HCT116 (cell line): Measurements from ENCODE around the gene PLEKHM3. TPM values are rescaled to one million over a fixed set of nuclear protein-coding genes. Genes with fewer than 3 reads are reported as not detected.

Experiments
- ATAC-seq: fragments of 200-7000 bp; cut with Tn5 transposase; 2 replicates; pipeline ENCODE4 v1.9.1; 2020; ENCODE audit warnings: mild to moderate bottlenecking, moderate library complexity
- BruUV-seq: library from RNA; stranded (reverse); fragments of 400-500 nt; replicated peaks from 2 replicates; lab custom pipeline; 2021; lab: Mats Ljungman, UMichigan
- CTCF ChIA-PET: fragments of 300-600 bp; sonication (Branson Sonifier 250); formaldehyde crosslinking; loops from one replicate; lab custom pipeline; 2021; ENCODE audit warnings: antibody characterized with exemption; lab: Charles Lee
- POLR2A ChIA-PET: fragments of 300-600, 350-600 bp; sonication (Branson Sonifier 250); formaldehyde crosslinking; loops from one replicate; lab custom pipeline; 2021; ENCODE audit warnings: antibody characterized with exemption; lab: Charles Lee
- RAD21 ChIA-PET, 2 experiments: fragments of 300-600 bp; sonication (Branson Sonifier 250); formaldehyde crosslinking; loops; one replicate each; lab custom pipeline; 2023; ENCODE audit warnings: low total read pairs in 2 of 2; ENCODE audit not compliant: uncharacterized antibody in 2 of 2, unreplicated experiment in 2 of 2, low non-redundant PET in 1 of 2; lab: Charles Lee
- DNase-seq: peaks from one replicate; pipeline ENCODE4 v3.0.0-alpha.2; 2010; ENCODE audit warnings: low read depth, low spot score
- H2AFZ ChIP-seq: fragments of 200-600 bp; shearing (Covaris generic), sonication (generic); 2 replicates; pipeline ENCODE4 v1.6.1; 2017; ENCODE audit warnings: low read depth, mixed run types, mixed read lengths, antibody characterized with exemption, low read length; ENCODE audit not compliant: poor library complexity, severe bottlenecking
- H3K27ac ChIP-seq: 2 replicates; pipeline ENCODE4 v1.5.1; 2012; ENCODE audit warnings: low read depth, low read length
- H3K27me3 ChIP-seq: fragments of 200-600 bp; sonication (generic); 2 replicates; pipeline ENCODE4 v1.6.1; 2016; ENCODE audit warnings: mixed run types, low read length, mixed read lengths; ENCODE audit not compliant: insufficient read depth
- H3K36me3 ChIP-seq, 2 experiments: fragments of 200-500 bp in 1 of 2; fragments of 200-600 bp in 1 of 2; sonication (Bioruptor generic) in 1 of 2; sonication (generic) in 1 of 2; 2 replicates each; pipeline versions ENCODE4 v1.5.1 to v1.6.1; 2014 to 2016; ENCODE audit warnings: low read length in 2 of 2, inconsistent platforms in 1 of 2, mixed read lengths in 1 of 2, mixed run types in 1 of 2; ENCODE audit not compliant: insufficient read depth in 2 of 2, control insufficient read depth in 1 of 2
- H3K4me1 ChIP-seq, 2 experiments: fragments of 200-600 bp in 1 of 2; sonication (generic) in 1 of 2; 2 replicates each; pipeline versions ENCODE4 v1.5.1 to v1.6.1; 2012 to 2017; ENCODE audit warnings: low read length in 2 of 2, inconsistent platforms in 1 of 2, mild to moderate bottlenecking in 1 of 2, mixed read lengths in 1 of 2, mixed run types in 1 of 2, moderate library complexity in 1 of 2; ENCODE audit not compliant: insufficient read depth in 2 of 2, control insufficient read depth in 1 of 2
- H3K4me2 ChIP-seq: fragments of 200-600 bp; sonication (generic); 2 replicates; pipeline ENCODE4 v1.6.1; 2017; ENCODE audit warnings: mixed run types, low read length, mixed read lengths
- H3K4me3 ChIP-seq, 2 experiments: fragments of 200-600 bp in 1 of 2; sonication (generic) in 1 of 2; replicated peaks in 1 of 2; 2 replicates each; pipeline ENCODE4 v1.5.1; 2011 to 2016; ENCODE audit warnings: low read length in 2 of 2, control low read depth in 1 of 2, low read depth in 1 of 2, mild to moderate bottlenecking in 1 of 2, mixed read lengths in 1 of 2, mixed run types in 1 of 2
- H3K79me2 ChIP-seq: fragments of 200-600 bp; sonication (generic); 2 replicates; pipeline ENCODE4 v1.6.1; 2017; ENCODE audit warnings: mild to moderate bottlenecking, mixed run types, low read length, moderate library complexity, mixed read lengths; ENCODE audit not compliant: insufficient read depth
- H3K9ac ChIP-seq: fragments of 200-600 bp; sonication (generic); 2 replicates; pipeline ENCODE4 v1.6.1; 2016; ENCODE audit warnings: low read length, mixed read lengths
- H3K9me2 ChIP-seq: fragments of 200-600 bp; sonication (generic), shearing (Covaris generic); 2 replicates; pipeline ENCODE4 v1.6.1; 2017; ENCODE audit warnings: mixed run types, mild to moderate bottlenecking, moderate library complexity; ENCODE audit not compliant: insufficient read depth
- H3K9me3 ChIP-seq, 2 experiments: fragments of 200-500 bp in 1 of 2; fragments of 200-600 bp in 1 of 2; sonication (Bioruptor generic) in 1 of 2; sonication (generic) in 1 of 2; 2 replicates each; pipeline ENCODE4 v1.6.1; 2014 to 2017; ENCODE audit warnings: low read length in 2 of 2, mixed read lengths in 2 of 2, inconsistent platforms in 1 of 2, low read depth in 1 of 2, mild to moderate bottlenecking in 1 of 2, mixed run types in 1 of 2, moderate library complexity in 1 of 2; ENCODE audit not compliant: control insufficient read depth in 1 of 2, insufficient read depth in 1 of 2
- H4K20me1 ChIP-seq: fragments of 200-600 bp; sonication (generic), shearing (Covaris generic); 2 replicates; pipeline ENCODE4 v1.6.1; 2017; ENCODE audit warnings: mixed run types, mild to moderate bottlenecking, moderate library complexity; ENCODE audit not compliant: insufficient read depth
- CBX3 ChIP-seq: IDR thresholded peaks from 2 replicates; pipeline ENCODE4 v1.6.1; 2012; ENCODE audit warnings: low read depth
- EGR1 ChIP-seq: IDR thresholded peaks from 2 replicates; pipeline ENCODE4 v1.6.1; 2012; ENCODE audit warnings: low read depth
- ELF1 ChIP-seq: IDR thresholded peaks from 2 replicates; pipeline ENCODE4 v1.6.1; 2012; ENCODE audit warnings: low read depth, borderline replicate concordance
- POLR2A ChIP-seq: IDR thresholded peaks from 2 replicates; pipeline ENCODE4 v1.7.0; 2011; ENCODE audit warnings: borderline replicate concordance; ENCODE audit not compliant: insufficient read depth, insufficient read length; ENCODE audit errors: extremely low read depth
- POLR2AphosphoS5 ChIP-seq: IDR thresholded peaks from 2 replicates; pipeline ENCODE4 v1.6.1; 2011; ENCODE audit warnings: mild to moderate bottlenecking, low read depth, low read length, moderate library complexity
- SRF ChIP-seq: IDR thresholded peaks from 2 replicates; pipeline ENCODE4 v1.6.1; 2012; ENCODE audit warnings: low read depth
- TCF7L2 ChIP-seq: IDR thresholded peaks from 2 replicates; pipeline ENCODE4 v1.7.0; 2011; ENCODE audit warnings: borderline replicate concordance, inconsistent platforms; ENCODE audit not compliant: insufficient read depth, insufficient read length; ENCODE audit errors: extremely low read depth
- intact Hi-C: fragments of 100-400 bp; cut with micrococcal nuclease; formaldehyde crosslinking; loops from 2 replicates; pipeline ENCODE4 v1.10.0; 2022
- total RNA-seq: library from RNA; stranded (reverse); gene quantifications from one replicate; pipeline ENCODE4 v1.2.1, GENCODE V29; 2021; ENCODE audit not compliant: unreplicated experiment
- TF ChIP-seq, protein P1 (sequence below): IDR thresholded peaks from 2 replicates; pipeline ENCODE4 v1.6.1; 2012
- TF ChIP-seq, protein P2 (sequence below), 3 experiments: fragments of 200-600 bp in 1 of 3; sonication (generic) in 1 of 3; IDR thresholded peaks in 2 of 3; conservative IDR thresholded peaks in 1 of 3; 2 replicates each; pipeline ENCODE4 v1.5.1; 2012 to 2017; ENCODE audit warnings: low read depth in 2 of 3, low read length in 2 of 3, antibody characterized with exemption in 1 of 3, borderline replicate concordance in 1 of 3, control low read depth in 1 of 3, mild to moderate bottlenecking in 1 of 3, mixed read lengths in 1 of 3, mixed run types in 1 of 3, moderate library complexity in 1 of 3; ENCODE audit not compliant: insufficient read depth in 1 of 3

Gene PLEKHM3
- total RNA-seq, 1 experiment from 2014 or later = 6.3 TPM

DNA sequence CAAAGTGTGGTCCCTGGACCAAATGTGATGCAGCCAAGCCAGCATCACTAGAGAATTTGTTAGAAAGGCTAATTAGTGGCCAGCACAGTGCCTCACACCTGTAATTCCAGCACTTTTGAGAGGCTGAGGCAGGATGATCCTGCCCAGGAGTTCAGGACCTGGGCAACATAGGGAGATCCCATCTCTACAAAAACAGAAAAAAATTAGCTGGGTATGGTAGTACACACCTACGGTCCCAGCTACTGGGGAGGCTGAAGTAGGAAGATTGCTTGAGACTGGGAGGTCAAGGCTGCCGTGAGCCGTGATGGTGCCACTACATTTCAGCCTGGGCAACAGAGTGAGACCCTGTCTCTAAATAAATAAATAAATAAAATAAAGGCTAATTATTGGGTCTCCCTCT lies 185.8 kb downstream of the PLEKHM3 start (continued):
- no peak for TF ChIP-seq EGR1
- no peak for TF ChIP-seq SRF
- TF ChIP-seq, protein P1, sequence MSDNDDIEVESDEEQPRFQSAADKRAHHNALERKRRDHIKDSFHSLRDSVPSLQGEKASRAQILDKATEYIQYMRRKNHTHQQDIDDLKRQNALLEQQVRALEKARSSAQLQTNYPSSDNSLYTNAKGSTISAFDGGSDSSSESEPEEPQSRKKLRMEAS = no peak
- no peak for TF ChIP-seq POLR2A

DNA sequence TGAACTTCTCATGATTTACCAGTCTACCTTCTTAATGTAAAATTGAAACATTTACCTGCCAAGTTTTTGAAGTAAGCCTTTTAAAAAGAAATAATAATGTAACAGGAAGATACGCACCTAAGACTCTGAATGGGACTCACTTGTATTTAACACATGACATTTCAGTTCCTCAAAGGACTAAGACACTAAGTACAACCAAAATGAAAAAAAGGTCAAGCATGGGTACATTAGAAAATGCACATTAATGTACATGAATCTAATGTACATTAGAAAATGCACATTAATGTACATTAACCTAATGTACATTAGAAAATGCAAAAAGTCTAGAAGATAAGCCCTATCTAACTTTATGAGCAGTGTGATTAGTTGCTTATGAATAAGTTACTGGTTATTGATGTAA lies 186.3 kb downstream of the PLEKHM3 start:
- DNase-seq = no peak
- CTCF ChIA-PET = no interaction called here
- TF ChIP-seq TCF7L2 (no peak), ELF1 (no peak), POLR2AphosphoS5 (no peak), CBX3 (no peak)
- TF ChIP-seq, protein P2, sequence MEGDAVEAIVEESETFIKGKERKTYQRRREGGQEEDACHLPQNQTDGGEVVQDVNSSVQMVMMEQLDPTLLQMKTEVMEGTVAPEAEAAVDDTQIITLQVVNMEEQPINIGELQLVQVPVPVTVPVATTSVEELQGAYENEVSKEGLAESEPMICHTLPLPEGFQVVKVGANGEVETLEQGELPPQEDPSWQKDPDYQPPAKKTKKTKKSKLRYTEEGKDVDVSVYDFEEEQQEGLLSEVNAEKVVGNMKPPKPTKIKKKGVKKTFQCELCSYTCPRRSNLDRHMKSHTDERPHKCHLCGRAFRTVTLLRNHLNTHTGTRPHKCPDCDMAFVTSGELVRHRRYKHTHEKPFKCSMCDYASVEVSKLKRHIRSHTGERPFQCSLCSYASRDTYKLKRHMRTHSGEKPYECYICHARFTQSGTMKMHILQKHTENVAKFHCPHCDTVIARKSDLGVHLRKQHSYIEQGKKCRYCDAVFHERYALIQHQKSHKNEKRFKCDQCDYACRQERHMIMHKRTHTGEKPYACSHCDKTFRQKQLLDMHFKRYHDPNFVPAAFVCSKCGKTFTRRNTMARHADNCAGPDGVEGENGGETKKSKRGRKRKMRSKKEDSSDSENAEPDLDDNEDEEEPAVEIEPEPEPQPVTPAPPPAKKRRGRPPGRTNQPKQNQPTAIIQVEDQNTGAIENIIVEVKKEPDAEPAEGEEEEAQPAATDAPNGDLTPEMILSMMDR (IDR thresholded peaks at IDR 0.05 in 2 of 3, conservative IDR thresholded peaks at IDR 0.05 in 1 of 3; ENCODE audit: borderline replicate concordance in 1 of 3, insufficient read depth in 1 of 3, low read depth in 2 of 3, low read length in 2 of 3) = no peak
- TF ChIP-seq, all 23 proteins: peak for 0
- Histone ChIP-seq H3K9ac (no peak overlapping the region), H3K9me2 (no peaks in the 10 kb centered on the region), H3K79me2 (no peaks in the 10 kb centered on the region), H4K20me1 (no peaks in the 10 kb centered on the region), H3K4me2 (no peak overlapping the region), H3K27ac (no peak overlapping the region), H3K9me3 (no peaks in the 10 kb centered on the region), H3K4me1 (no peaks in the 10 kb centered on the region), H3K27me3 (no peaks in the 10 kb centered on the region), H3K36me3 (no peaks in the 10 kb centered on the region), H3K4me3 (no peak overlapping the region), H2AFZ (no peak overlapping the region)
- intact Hi-C loops = no loop called here
- ATAC-seq = no peak
- no TSS peak for BruUV-seq
- ChIA-PET POLR2A (no interaction called here), RAD21 (no interaction called here)
